Stromal cell of bone marrow (primary cell): ENCODE measurements around the gene MKNK1.

Experiments
- DNase-seq: peaks from one replicate; pipeline ENCODE4 v3.0.0-alpha.2; 2012; ENCODE audit warnings: low read depth

MKNK1 gene

GRCh38 chr1:46618754-46619415 lies 14.8 kb upstream of the MKNK1 start:
- no peak for DNase-seq

- DNase-seq: no peak
Measured at GRCh38 chr1:46617833-46618232, 13.8 kb upstream of the MKNK1 start.

GRCh38 chr1:46617108-46617800 lies 13.2 kb upstream of the MKNK1 start:
- no peak for DNase-seq

GRCh38 chr1:46616277-46617107 lies 12.4 kb upstream of the MKNK1 start, which contains the start of gene MOB3C:
Gene MOB3C (minus strand): TSS chr1:46616811. CDS start chr1:46613321, 3,490 bp downstream.
- DNase-seq: peak; percentile 80

GRCh38 chr1:46615735-46616134 lies 11.7 kb upstream of the MKNK1 start:
- no peak for DNase-seq

GRCh38 chr1:46615088-46615487 lies 11.0 kb upstream of the MKNK1 start:
- DNase-seq: no peak

GRCh38 chr1:46614604-46614984 lies 10.5 kb upstream of the MKNK1 start:
- DNase-seq: no peak

- DNase-seq: peak; percentile 66
Measured at GRCh38 chr1:46613661-46614603, 9.9 kb upstream of the MKNK1 start.

GRCh38 chr1:46612937-46613660 lies 9.0 kb upstream of the MKNK1 start:
- DNase-seq: no peak

GRCh38 chr1:46611691-46612221 lies 7.7 kb upstream of the MKNK1 start:
- no peak for DNase-seq

GRCh38 chr1:46607345-46608130 lies 3.5 kb upstream of the MKNK1 start:
- no peak for DNase-seq

- no peak for DNase-seq
Measured at GRCh38 chr1:46606255-46606965, 2.3 kb upstream of the MKNK1 start.

GRCh38 chr1:46605232-46605631 lies 1.2 kb upstream of the MKNK1 start:
- no peak for DNase-seq

GRCh38 chr1:46603481-46603857 lies 599 bp downstream of the MKNK1 start:
- no peak for DNase-seq

- DNase-seq: no peak
Measured at GRCh38 chr1:46601257-46602007, 2.6 kb downstream of the MKNK1 start.

GRCh38 chr1:46599059-46599970 lies 4.8 kb downstream of the MKNK1 start:
- DNase-seq: no peak

GRCh38 chr1:46596846-46597245 lies 7.2 kb downstream of the MKNK1 start:
- DNase-seq: no peak

GRCh38 chr1:46596036-46596435 lies 8.0 kb downstream of the MKNK1 start:
- no peak for DNase-seq
